EH (cell line): ENCODE data around the gene ZNF628.
A peak's percentile ranks its signal among the peaks of the same experiment; 100 is the strongest.

Experiments
- DNase-seq: peaks from one replicate; pipeline ENCODE4 v3.0.0-alpha.2; 2015; ENCODE audit warnings: low read depth

Gene ZNF628

DNA sequence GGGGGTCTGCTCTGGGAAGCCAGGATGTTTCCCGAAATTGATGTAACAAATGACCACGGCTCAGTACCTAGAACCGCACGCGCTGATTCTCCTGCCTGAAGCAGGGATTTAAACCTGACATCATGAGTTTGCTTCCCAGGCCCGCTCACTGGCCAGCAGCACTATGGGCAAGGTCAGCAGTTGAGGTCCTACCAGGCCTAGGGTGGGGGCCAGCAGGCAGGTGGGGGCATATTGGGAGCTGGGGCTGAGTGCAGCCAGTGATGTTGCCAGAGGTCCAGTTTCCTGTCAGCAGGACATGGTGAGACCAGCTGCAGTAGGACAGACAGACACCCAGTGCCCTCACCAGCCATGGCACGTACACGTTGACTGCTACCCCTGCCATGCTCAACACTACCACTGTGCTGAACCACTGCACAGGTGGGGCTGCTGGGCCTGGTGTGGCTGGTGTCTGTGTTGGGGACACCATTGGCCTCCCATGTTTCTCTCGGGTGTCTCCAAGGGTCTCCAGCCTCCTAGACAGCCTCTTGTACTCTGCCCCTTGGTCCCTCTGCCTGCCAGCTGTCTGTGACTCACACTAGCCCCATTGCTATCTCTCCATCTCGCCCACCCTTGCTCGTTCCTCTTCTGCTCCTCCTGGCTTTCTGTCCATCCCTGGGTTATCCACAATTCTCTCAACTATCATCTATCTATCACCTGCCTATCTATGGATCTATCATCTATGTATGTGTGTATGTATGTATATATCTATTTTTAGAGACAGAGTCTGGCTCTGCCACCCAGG is 10.8 kb upstream of the ZNF628 start:
- peak; percentile 41 for DNase-seq

GRCh38 chr19:55466241-55466614 is 10.2 kb upstream of the ZNF628 start:
- no peak for DNase-seq

GRCh38 chr19:55467236-55468053 is 9.0 kb upstream of the ZNF628 start:
- peak; percentile 83 for DNase-seq

DNA sequence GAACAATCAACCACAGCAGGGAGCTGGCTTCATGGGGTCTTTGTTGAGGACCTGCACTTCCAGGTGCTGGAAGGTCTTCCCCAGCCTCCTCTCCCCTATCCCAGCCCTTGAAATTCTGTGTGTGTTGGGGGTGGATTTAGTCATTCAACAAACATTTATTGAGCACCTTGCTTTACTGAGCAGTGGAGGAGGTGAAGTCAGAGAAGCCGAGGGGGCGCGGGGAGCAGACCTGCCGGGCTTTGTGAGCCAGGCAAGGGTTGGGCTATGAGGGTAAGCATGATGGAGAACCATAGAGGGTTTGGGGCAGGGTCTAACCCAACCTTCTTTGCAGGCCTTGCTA is 8.4 kb upstream of the ZNF628 start:
- DNase-seq: no peak

- DNase-seq: no peak
Measured at GRCh38 chr19:55471266-55471665, 5.2 kb upstream of the ZNF628 start.

DNA sequence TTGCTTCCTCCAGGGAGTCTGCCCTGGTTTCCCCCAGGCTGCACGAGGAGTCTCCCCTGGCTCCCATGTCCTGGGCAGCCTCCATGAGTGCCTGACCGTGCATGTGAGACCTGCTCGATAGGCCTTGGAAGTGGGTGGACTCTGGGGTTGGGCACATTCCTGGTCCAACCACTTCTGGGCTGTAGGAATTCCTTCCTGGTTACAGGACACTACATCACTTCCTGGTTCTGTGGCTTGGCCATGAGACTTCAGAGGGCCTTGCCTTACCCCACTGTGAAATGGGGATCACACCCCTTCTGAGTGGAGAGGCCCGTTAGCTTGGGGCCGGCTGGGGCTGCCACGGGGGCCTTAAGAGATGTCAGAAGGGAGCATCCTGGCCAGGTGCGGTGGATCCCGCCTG is 4.0 kb upstream of the ZNF628 start:
- DNase-seq: peak; percentile 84

DNA sequence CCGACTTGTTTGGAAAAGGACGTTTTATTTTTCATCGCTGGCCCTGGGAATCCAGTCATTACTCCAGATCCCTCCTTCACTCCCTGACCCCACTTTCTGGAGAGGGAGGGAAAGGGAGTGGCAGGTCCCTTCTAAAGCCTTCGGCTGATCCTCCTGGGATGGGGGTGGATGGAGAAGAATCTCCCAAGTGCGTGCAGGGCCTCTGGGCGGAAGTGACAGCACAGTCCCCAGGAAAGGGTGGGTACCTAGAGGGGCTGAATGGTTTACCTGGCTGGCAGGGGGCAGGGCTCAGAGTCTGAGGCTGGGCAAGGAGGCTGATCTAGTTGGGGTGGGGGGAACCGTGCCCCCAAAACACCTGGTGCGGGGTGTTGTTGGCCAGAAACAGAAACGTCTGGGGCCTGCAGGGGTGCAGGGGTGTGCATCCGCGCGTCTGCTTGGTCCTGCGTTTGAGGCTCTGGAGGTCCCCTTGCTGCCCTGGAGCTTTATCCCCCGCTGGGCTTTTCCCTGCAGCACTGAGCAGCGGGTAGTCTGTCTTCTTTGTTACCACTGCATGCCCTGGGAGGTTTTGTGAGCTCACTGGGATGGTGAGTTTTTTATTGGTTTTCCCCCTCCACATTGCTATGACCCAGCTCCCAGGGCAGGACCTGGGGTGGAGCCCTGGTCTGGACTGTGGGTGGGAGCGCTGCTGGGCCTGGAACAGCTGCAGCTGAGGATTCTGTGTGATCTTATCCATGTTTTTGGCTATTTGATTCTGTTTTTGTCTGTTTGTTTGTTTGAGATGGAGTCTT is 3.0 kb upstream of the ZNF628 start:
- DNase-seq: peak; percentile 46

DNA sequence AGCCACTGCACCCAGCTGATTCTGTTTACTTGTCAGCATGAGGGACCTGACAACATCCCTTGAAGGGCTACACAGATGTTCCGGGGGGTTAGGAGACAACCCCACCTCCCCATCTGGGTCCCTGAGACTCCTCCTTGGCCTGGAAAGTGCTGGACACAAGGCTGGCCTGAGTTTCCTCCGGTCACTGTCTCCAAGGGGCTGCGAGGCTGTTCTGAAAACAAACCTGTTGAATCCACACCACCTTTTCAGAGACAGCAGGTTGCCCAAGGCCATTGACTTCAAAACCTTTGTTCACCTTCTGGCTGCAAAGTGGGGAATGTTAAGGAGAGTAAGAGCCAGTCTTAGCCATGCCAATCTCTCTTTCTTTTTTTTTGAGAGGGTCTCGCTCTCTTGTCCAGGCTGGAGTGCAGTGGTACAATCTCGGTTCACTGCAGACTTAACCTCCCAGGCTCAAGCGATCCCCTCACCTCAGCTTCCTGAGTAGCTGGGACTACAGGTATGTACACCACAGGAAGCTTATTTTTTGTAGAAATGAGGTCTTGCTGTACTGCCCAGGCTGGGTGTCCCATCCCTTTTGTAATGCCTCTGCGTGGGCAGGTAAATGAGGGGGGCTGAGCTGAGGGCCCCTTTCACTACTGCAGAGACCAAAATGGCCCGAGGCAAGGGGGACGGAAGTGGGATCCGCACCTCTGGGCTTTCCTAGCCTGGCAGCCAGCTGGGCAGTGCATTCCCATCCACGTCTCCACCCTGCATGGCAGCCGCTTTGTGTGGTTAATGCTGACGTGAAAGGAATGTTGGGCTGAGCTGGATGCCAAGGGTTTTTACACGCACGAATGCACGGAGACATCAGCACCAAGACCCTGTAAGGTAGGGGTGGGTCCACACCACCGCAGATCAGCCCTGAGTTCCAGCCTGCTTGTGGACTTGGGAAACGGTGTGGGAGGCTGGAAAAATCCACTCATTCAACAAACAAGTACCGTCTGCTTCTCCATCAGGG is 1.9 kb upstream of the ZNF628 start:
- DNase-seq: no peak

DNA sequence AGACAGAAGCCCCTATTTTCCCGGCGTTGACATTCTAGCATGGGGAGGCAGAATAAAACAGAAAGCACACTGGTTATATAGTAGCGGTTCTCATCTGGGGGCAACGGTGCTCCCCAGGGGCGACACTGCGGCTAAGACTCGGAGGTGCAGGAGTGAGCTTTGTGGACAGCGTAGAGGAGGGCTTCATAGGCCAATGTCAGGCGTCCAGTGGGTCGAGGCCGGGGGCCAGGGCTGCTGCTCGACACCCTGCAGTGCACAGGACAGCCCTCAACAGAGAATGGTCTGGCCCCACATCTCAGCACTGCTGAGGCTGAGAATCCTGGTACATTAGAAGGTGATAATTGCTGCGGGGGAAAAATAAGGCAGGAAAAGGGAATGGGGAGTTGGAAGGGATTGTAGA is 1.5 kb downstream of the ZNF628 start:
- DNase-seq: no peak

GRCh38 chr19:55478364-55478763 is 1.9 kb downstream of the ZNF628 start:
- no peak for DNase-seq

DNA sequence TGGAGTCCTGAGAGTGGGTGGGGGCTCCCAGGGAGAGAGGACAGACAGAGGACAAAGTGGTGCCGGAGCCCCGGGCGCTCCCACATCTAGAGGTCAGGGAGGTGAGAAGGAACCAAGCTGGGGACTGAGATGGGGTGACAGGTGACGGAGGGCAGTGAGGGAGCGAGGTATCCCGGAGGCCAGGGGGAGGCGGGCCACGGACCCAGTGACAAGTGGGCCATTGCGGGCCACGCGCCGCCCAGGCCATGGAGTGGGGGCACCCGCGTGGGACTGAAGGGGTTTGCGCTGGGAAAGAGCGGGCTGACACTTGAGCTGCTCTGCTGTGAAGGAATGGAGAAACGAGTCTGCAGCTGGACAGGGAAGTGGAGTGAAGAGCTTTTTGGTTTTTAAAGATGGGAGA is 2.6 kb downstream of the ZNF628 start:
- no peak for DNase-seq

DNA sequence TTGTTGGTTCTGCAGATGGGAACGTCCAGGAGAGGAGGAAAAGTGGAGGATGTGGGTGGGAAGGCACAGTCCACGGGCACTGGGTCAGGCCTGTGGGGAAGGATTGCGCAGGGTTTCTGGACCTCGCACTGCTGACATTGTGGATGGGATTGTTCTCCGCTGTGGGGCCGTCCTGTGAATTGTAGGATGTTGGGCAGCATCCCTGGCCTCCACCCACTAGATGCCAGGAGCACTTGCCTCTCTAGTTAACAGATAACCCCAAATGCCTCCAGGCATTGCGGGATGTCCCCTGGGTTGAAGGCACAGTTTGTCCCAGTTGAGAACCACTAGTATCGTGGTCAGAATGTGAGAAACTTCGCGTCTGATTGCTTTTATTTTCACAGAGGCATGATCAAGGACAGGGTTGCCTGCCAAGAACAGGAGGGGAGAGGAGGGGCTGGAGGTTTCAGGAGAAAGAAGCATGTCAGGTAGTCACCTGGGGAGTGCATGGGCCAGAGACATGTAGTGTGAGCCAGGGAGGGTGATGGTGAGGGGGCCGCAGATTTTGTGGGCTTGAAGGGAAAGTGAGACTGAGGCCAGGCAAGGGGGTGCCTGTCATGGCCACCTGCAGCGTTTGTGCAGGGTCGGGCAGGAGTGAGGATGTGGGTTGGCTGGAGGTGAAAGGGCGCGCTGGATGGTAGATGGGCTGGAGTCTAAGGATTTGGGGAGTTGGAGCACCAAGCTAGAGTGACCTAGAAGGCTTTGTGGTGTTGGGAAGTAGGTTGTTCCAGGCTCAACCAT is 3.2 kb downstream of the ZNF628 start:
- DNase-seq: no peak

GRCh38 chr19:55481148-55481793 is 4.9 kb downstream of the ZNF628 start:
- DNase-seq: no peak

DNA sequence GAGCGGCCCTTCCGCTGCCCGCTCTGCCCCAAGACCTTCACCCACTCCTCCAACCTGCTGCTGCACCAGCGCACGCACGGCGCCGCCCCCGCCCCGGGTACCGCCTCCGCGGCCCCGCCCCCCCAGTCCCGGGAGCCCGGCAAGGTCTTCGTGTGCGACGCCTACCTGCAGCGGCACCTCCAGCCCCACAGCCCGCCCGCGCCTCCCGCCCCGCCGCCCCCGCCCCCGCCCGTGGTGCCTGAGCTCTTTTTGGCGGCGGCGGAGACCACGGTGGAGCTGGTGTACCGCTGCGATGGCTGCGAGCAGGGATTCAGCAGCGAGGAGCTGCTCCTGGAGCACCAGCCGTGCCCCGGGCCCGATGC is 5.4 kb downstream of the ZNF628 start:
- DNase-seq: no peak

DNA sequence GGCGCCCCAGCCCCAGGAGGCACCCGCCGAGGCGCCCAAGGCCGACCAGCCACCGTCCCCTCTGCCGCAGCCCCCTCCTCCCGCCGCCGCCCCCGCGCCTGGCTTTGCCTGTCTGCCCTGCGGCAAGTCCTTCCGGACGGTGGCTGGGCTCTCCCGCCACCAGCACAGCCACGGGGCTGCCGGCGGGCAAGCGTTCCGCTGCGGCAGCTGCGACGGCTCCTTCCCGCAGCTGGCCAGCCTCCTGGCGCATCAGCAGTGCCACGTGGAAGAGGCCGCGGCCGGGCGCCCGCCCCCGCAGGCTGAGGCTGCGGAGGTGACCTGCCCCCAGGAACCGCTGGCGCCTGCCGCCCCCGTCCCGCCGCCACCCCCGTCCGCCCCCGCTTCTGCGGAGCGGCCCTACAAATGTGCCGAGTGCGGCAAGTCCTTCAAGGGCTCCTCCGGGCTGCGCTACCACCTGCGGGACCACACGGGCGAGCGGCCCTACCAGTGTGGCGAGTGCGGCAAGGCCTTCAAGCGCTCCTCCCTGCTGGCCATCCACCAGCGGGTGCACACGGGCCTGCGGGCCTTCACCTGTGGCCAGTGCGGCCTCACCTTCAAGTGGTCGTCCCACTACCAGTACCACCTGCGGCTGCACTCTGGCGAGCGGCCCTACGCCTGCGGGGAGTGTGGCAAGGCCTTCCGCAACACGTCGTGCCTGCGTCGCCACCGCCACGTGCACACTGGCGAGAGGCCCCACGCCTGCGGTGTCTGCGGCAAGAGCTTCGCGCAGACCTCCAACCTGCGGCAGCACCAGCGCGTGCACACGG is 5.9 kb downstream of the ZNF628 start:
- no peak for DNase-seq

DNA sequence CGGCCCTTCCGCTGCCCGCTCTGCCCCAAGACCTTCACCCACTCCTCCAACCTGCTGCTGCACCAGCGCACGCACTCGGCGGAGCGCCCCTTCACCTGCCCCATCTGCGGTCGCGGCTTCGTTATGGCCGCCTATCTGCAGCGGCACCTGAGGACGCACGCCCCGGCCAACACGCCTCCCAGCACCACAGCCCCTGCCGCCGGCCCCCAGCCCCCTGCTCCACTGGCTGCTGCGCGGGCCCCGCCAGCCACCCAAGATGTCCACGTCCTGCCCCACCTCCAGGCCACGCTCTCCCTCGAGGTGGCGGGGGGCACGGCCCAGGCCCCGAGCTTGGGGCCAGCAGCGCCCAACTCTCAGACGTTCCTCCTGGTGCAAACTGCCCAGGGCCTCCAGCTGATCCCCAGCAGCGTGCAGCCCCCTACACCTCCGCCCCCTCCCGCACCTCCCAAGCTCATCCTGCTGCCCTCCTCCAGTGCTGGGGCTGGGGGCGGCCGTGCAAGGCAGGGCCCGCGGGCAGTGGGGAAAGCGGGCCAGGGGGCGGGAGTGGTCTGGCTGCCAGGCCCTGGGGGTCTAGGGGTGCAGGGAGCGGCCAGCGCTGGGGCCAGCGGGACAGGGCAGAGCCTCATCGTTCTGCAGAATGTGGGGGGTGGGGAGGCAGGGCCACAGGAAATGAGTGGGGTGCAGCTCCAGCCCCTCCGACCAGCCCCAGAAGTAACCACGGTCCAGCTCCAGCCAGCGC is 6.7 kb downstream of the ZNF628 start:
- no peak for DNase-seq

DNA sequence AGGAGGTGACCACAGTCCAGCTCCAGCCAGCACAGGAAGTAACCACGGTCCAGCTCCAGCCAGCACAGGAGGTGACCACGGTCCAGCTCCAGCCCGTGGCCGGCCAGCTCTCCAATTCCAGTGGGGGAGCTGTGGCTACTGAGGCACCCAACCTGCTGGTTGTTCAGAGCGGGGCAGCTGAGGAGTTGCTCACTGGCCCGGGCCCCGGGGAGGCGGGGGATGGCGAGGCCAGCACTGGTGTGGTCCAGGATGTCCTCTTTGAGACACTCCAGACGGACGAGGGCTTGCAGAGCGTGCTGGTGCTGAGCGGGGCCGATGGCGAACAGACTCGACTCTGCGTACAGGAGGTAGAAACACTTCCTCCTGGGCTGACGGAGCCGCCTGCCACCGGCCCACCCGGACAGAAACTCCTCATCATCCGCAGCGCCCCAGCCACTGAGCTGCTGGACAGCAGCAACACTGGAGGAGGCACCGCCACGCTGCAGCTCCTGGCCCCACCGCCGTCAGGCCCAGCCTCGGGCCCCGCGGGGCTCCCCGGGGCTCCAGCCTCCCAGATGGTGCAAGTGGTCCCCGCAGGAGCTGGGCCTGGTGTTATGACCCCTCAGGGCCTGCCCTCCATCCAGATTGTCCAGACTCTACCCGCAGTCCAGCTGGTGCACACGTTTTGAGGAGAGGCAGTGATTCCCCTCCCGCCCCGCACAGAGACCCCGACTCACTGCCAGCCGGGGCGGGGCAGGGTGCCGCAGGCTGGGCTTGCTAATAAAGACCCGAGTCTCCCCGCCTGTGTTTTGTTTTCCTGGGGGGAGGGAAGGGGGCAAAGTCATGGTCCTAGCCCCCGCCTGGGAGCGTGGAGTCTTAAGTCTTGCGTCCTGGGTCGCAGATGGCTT is 7.5 kb downstream of the ZNF628 start:
- no peak for DNase-seq
